ENCODE results near the gene WDR77.

WDR77 gene

DNA sequence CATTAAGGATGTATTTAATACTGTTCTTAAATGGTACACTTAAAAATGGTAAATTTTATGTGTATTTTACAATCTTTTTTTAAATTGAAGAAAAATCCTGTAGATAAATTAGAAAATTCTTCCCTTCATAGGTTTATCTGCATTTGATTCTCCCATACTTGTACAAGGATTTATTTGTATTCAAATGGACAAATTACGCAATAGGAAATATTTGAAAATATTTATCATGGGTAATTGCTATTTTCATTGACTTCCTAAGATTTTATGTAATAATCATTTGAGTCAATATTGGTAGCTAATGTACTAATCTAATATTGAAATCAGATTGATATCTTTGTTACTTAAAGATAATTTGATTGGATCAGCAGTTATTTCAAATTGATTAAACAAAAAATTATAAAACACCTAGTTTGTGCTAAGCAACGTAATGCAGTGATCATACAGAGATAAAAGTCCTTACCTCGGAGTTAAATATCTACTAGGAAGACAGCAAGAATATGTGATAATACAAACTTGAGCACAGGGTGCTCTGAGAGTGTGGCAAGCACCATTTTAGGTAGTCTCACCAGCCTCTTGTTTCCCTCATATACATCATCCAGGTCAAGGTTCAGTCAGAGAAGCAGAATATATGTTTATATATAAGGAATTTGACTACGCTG, 13.4 kb upstream of the WDR77 start:
- FAIRE-seq (no peak), DNase-seq (ENCODE audit: insufficient read length, low spot score) (no peak)

DNA sequence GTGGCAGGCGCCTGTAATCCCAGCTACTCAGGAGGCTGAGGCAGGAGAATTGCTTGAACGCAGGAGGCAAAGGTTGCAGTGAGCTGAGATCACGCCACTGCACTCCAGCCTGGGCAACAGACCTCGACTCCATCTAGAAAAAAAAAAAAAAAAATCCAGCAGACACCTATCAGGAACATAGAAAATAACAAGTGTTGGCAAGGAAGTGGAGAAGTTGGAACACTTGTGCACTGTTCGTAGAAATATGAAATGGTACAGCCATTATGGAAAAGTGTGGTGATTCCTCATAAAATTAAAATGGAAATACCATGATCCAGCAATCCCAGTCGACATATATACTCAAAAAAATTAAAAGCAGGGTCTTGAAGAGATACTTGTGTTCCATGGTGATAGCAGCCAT, 12.7 kb upstream of the WDR77 start:
- FAIRE-seq (no peak), DNase-seq (ENCODE audit: insufficient read length, low spot score) (no peak)
- TF ChIP-seq PAX5 (IDR thresholded peaks at IDR 0.05; ENCODE audit: insufficient read depth, low read length, severe bottlenecking): no peak
- TF ChIP-seq POLR2AphosphoS5 (IDR thresholded peaks at IDR 0.05; ENCODE audit: low read depth, low read length): no peak
- no peak for TF ChIP-seq SPI1 (IDR thresholded peaks at IDR 0.05; ENCODE audit: low read depth, low read length)
- no peak for TF ChIP-seq POLR2A (IDR thresholded peaks at IDR 0.05; ENCODE audit: low read depth, low read length)
- TF ChIP-seq TAF1 (IDR thresholded peaks at IDR 0.05; ENCODE audit: low read depth, low read length): no peak
- TF ChIP-seq POU2F2 (IDR thresholded peaks at IDR 0.05; ENCODE audit: low read depth, low read length): no peak

More for the DNA sequence above, 13.4 kb upstream of the WDR77 start:
- TF ChIP-seq POLR2A (IDR thresholded peaks at IDR 0.05; ENCODE audit: low read depth, low read length): no peak
- TF ChIP-seq SPI1 (IDR thresholded peaks at IDR 0.05; ENCODE audit: low read depth, low read length): no peak
- TF ChIP-seq TAF1 (IDR thresholded peaks at IDR 0.05; ENCODE audit: low read depth, low read length): no peak
- no peak for TF ChIP-seq PAX5 (IDR thresholded peaks at IDR 0.05; ENCODE audit: insufficient read depth, low read length, severe bottlenecking)
- TF ChIP-seq POLR2AphosphoS5 (IDR thresholded peaks at IDR 0.05; ENCODE audit: low read depth, low read length): no peak
- no peak for TF ChIP-seq POU2F2 (IDR thresholded peaks at IDR 0.05; ENCODE audit: low read depth, low read length)

DNA sequence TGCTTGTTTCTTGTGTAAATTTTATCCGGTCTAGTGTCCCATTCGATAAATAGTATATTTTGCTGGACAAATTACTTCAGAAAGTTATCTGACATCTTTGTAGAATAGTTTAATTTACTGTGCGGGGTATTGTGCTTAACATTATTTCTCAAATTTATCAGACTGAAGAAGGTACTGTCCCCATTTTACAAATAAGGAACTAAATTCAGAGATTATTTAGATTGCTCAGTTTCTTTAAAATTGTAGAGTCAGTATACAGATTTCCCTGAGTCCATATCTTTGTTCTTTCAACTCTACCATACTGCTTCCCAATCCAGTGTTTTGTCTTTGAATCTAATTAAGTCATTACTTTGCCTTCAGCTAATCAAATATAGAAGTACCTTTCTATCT, 6.6 kb upstream of the WDR77 start:
- DNase-seq (ENCODE audit: insufficient read length, low spot score) (no peak), FAIRE-seq (no peak)
- no peak for TF ChIP-seq PAX5 (IDR thresholded peaks at IDR 0.05; ENCODE audit: insufficient read depth, low read length, severe bottlenecking)
- TF ChIP-seq TAF1 (IDR thresholded peaks at IDR 0.05; ENCODE audit: low read depth, low read length): no peak
- no peak for TF ChIP-seq POU2F2 (IDR thresholded peaks at IDR 0.05; ENCODE audit: low read depth, low read length)
- TF ChIP-seq POLR2AphosphoS5 (IDR thresholded peaks at IDR 0.05; ENCODE audit: low read depth, low read length): no peak
- no peak for TF ChIP-seq POLR2A (IDR thresholded peaks at IDR 0.05; ENCODE audit: low read depth, low read length)
- TF ChIP-seq SPI1 (IDR thresholded peaks at IDR 0.05; ENCODE audit: low read depth, low read length): no peak

DNA sequence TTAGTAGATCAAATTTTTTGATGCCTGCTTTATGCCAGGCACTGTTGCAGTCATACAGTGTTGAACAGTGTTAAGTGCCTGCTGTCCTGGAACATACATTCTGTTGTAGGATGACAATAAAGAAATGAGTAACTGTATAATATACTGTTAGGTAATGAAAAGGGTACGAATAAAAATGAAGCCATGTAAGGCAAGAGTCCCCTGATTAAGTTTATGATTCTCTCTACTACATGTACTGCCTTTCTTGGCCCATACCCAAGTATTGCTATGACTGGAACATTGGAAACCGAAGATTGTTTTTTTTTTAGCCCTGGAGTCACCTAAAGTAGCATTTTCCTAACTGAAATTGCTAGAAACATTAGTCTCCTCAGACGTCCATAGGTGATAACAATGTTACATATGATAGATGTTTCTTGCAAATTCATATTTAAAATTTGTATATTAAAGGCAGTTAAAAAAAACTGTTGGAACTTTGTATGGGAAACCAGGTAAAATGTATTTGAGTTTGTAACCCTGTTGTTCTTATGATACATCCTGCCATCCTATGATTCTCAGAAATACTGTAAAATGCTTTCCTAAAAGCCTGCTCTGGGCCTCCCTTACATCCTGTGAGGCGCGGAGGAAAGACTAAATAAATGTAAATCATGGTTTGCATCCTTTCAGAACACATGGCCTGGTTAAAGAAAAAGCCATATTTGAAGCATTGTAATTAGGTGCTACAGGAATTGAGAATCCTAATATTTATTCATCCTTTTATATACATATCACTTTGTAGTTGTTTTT, 6.0 kb upstream of the WDR77 start:
- peak; percentile 57 for FAIRE-seq
- no peak for DNase-seq (ENCODE audit: insufficient read length, low spot score)
- TF ChIP-seq TAF1 (IDR thresholded peaks at IDR 0.05; ENCODE audit: low read depth, low read length) (no peak), POLR2A (IDR thresholded peaks at IDR 0.05; ENCODE audit: low read depth, low read length) (no peak), POU2F2 (IDR thresholded peaks at IDR 0.05; ENCODE audit: low read depth, low read length) (no peak), SPI1 (IDR thresholded peaks at IDR 0.05; ENCODE audit: low read depth, low read length) (no peak), PAX5 (IDR thresholded peaks at IDR 0.05; ENCODE audit: insufficient read depth, low read length, severe bottlenecking) (no peak), POLR2AphosphoS5 (IDR thresholded peaks at IDR 0.05; ENCODE audit: low read depth, low read length) (no peak)

DNA sequence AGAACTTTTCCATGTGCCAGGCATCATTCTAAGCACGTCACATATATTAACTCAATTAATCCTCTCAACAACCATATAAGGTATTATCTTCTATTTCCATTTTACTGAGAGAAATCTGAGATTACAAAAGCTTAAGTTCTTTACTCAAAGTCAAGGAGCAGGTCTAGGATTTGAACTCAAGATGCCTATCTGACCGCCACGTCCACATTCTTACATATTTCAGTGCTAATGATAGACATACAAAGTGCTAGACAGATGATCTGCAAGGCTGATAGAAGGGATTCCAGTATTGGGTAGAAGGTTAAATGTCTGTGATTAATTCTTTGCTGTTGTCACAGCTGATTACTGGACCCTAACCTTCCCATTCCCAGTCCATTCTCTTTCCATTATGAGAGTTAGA, 4.7 kb upstream of the WDR77 start:
- TF ChIP-seq POLR2AphosphoS5 (IDR thresholded peaks at IDR 0.05; ENCODE audit: low read depth, low read length) (no peak), SPI1 (IDR thresholded peaks at IDR 0.05; ENCODE audit: low read depth, low read length) (no peak)
- DNase-seq (ENCODE audit: insufficient read length, low spot score): no peak
- FAIRE-seq: peak; percentile 65

DNA sequence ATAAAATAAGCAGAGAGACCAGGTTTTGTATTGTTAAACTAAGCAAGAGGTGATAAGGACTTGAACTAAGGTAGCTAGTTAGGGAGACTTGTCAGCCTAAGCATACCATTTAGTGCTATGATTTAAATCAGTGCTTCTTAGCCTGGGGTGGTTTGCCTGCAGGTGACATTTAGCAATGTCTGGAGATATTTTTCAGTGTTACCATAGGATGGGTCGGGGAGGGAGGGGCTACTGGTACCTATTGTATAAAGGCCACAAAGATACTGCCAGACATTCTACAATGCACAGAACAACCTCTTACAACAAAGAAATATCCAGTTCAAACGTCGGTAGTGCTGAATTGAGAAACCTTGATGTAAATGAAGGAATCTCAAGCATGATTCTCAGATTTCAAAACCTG, 3.5 kb upstream of the WDR77 start:
- no peak for TF ChIP-seq TAF1 (IDR thresholded peaks at IDR 0.05; ENCODE audit: low read depth, low read length)
- TF ChIP-seq POU2F2 (IDR thresholded peaks at IDR 0.05; ENCODE audit: low read depth, low read length): no peak
- TF ChIP-seq POLR2AphosphoS5 (IDR thresholded peaks at IDR 0.05; ENCODE audit: low read depth, low read length): no peak
- no peak for TF ChIP-seq SPI1 (IDR thresholded peaks at IDR 0.05; ENCODE audit: low read depth, low read length)
- TF ChIP-seq POLR2A (IDR thresholded peaks at IDR 0.05; ENCODE audit: low read depth, low read length): no peak
- no peak for TF ChIP-seq PAX5 (IDR thresholded peaks at IDR 0.05; ENCODE audit: insufficient read depth, low read length, severe bottlenecking)
- no peak for FAIRE-seq

DNA sequence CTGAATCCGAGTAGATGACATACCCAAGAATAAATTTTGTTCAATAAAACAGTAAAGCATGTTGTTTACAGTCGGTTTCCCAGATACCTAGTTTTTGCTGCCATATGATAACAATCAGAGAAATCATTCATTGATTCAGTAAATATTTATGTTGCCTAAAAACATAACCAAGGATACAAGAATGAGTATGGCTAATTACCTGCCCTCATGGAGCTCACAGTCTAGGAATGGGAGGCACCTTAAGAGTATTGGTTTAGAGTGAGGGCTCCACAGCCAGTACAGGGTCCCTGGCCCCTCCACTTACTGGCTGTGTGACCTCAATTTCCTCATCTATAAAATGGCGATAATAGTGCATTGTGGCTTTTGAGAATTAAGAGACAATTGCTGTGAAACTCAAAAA, 1.1 kb upstream of the WDR77 start:
- TF ChIP-seq SPI1 (IDR thresholded peaks at IDR 0.05; ENCODE audit: low read depth, low read length) (no peak), PAX5 (IDR thresholded peaks at IDR 0.05; ENCODE audit: insufficient read depth, low read length, severe bottlenecking) (no peak), POU2F2 (IDR thresholded peaks at IDR 0.05; ENCODE audit: low read depth, low read length) (no peak), TAF1 (IDR thresholded peaks at IDR 0.05; ENCODE audit: low read depth, low read length) (no peak), POLR2AphosphoS5 (IDR thresholded peaks at IDR 0.05; ENCODE audit: low read depth, low read length) (no peak), POLR2A (IDR thresholded peaks at IDR 0.05; ENCODE audit: low read depth, low read length) (no peak)
- no peak for FAIRE-seq

More for the DNA sequence above, 3.5 kb upstream of the WDR77 start:
- DNase-seq (ENCODE audit: insufficient read length, low spot score): no peak

DNA sequence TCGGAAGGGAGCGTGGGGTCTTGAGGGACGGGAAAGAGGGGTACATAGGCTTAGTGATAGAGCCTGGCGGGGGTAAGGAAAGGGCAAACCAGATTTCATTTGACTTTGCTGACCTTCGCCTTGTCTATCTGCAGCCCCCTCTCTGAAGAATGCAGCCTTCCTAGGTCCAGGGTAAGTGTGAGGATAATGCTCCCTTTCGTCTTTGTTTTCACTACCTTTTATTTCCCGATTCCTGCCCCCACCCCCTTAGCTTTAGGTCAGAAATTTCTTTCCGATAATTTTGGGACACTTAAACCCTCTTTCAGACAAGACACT, 604 bp upstream of the WDR77 start:
- TF ChIP-seq POLR2AphosphoS5 (IDR thresholded peaks at IDR 0.05; ENCODE audit: low read depth, low read length) (no peak), SPI1 (IDR thresholded peaks at IDR 0.05; ENCODE audit: low read depth, low read length) (no peak), POLR2A (IDR thresholded peaks at IDR 0.05; ENCODE audit: low read depth, low read length) (no peak), POU2F2 (IDR thresholded peaks at IDR 0.05; ENCODE audit: low read depth, low read length) (no peak), PAX5 (IDR thresholded peaks at IDR 0.05; ENCODE audit: insufficient read depth, low read length, severe bottlenecking) (no peak), TAF1 (IDR thresholded peaks at IDR 0.05; ENCODE audit: low read depth, low read length) (no peak)
- FAIRE-seq (no peak), DNase-seq (ENCODE audit: insufficient read length, low spot score) (no peak)

More for the DNA sequence above, 1.1 kb upstream of the WDR77 start:
- no peak for DNase-seq (ENCODE audit: insufficient read length, low spot score)

DNA sequence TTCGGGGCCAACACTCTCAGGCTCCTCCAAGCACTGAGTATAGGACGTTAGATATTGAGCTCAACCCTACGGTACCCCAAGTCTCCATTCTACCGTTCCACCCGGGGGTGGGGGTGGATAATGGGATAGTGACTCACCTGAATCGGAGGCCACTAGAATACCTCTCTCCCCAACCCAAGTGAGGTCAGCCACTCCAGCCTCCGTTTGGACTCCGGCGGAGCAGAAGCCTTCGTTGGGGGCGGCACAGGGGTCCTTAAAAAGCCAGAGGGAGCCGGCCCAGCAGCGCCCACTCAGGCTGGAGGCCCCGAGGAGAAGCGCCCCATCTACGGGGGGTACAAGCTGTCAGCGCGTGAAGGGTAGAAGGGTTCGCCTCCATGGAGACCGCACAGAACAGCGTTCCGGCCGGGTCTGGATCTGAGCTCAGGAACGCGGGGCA, 556 bp downstream of the WDR77 start:
- no peak for DNase-seq (ENCODE audit: insufficient read length, low spot score)
- TF ChIP-seq POLR2AphosphoS5 (IDR thresholded peaks at IDR 0.05; ENCODE audit: low read depth, low read length): no peak
- TF ChIP-seq POU2F2 (IDR thresholded peaks at IDR 0.05; ENCODE audit: low read depth, low read length): no peak
- TF ChIP-seq TAF1 (IDR thresholded peaks at IDR 0.05; ENCODE audit: low read depth, low read length): no peak
- TF ChIP-seq SPI1 (IDR thresholded peaks at IDR 0.05; ENCODE audit: low read depth, low read length): no peak
- TF ChIP-seq PAX5 (IDR thresholded peaks at IDR 0.05; ENCODE audit: insufficient read depth, low read length, severe bottlenecking): no peak
- no peak for TF ChIP-seq POLR2A (IDR thresholded peaks at IDR 0.05; ENCODE audit: low read depth, low read length)
- FAIRE-seq: peak; percentile 16

Measured in GM12891 (cell line).